SK-N-SH (cell line): ENCODE data around the gene LIME1. TPM values are rescaled to one million over a fixed set of nuclear protein-coding genes. Genes with fewer than 3 reads are reported as not detected.

Source experiments
- CTCF ChIA-PET: fragments of 300-600, 350-600 bp; formaldehyde crosslinking; extraction: SDS; loops from one replicate; lab custom pipeline; 2021; lab: Yijun Ruan, JAX
- POLR2A ChIA-PET: fragments of 350-600 bp; sonication (Branson Sonifier 250); formaldehyde crosslinking; extraction: SDS; loops from one replicate; lab custom pipeline; 2020; ENCODE audit warnings: antibody characterized with exemption, inconsistent platforms; lab: Yijun Ruan, JAX
- DNase-seq: peaks from one replicate; pipeline ENCODE4 v3.0.0; 2012
- H2AFZ ChIP-seq: fragments of 200-600 bp; sonication (generic); 2 replicates; pipeline ENCODE4 v1.8.1; 2016; ENCODE audit warnings: antibody characterized with exemption, mild to moderate bottlenecking, low read depth
- H3F3A ChIP-seq: fragments of 200-600 bp; sonication (generic); replicated peaks from 2 replicates; pipeline ENCODE3; 2016; ENCODE audit warnings: antibody characterized with exemption, mild to moderate bottlenecking; ENCODE audit not compliant: insufficient read depth
- H3K27ac ChIP-seq, 2 experiments: fragments of 200-500 bp in 1 of 2; fragments of 200-600 bp in 1 of 2; sonication (Bioruptor generic) in 1 of 2; sonication (generic), shearing (Covaris generic) in 1 of 2; 2 replicates each; pipeline versions ENCODE4 v1.5.1 to v1.6.1; 2014 to 2016; ENCODE audit warnings: low read depth in 2 of 2, inconsistent platforms in 1 of 2, low read length in 1 of 2, mild to moderate bottlenecking in 1 of 2, mixed read lengths in 1 of 2
- H3K27me3 ChIP-seq: fragments of 200-600 bp; sonication (generic), shearing (Covaris generic); 2 replicates; pipeline ENCODE4 v1.6.1; 2016; ENCODE audit warnings: mixed run types; ENCODE audit not compliant: insufficient read depth
- H3K36me3 ChIP-seq, 2 experiments: fragments of 200-500 bp in 1 of 2; fragments of 200-600 bp in 1 of 2; sonication (Bioruptor generic) in 1 of 2; sonication (generic) in 1 of 2; replicated peaks in 1 of 2; 2 replicates each; pipeline versions ENCODE3 to v1.5.1; 2014 to 2016; ENCODE audit warnings: low read length in 1 of 2, mild to moderate bottlenecking in 1 of 2; ENCODE audit not compliant: insufficient read depth in 2 of 2, control insufficient read depth in 1 of 2
- H3K4me1 ChIP-seq, 2 experiments: fragments of 200-500 bp in 1 of 2; fragments of 200-600 bp in 1 of 2; sonication (Bioruptor generic) in 1 of 2; sonication (generic), shearing (Covaris generic) in 1 of 2; 2 replicates each; pipeline versions ENCODE4 v1.5.1 to v1.6.1; 2014 to 2016; ENCODE audit warnings: low read depth in 1 of 2, low read length in 1 of 2, mixed run types in 1 of 2; ENCODE audit not compliant: insufficient read depth in 2 of 2, control insufficient read depth in 1 of 2
- H3K4me2 ChIP-seq: fragments of 200-600 bp; sonication (generic), shearing (Covaris generic); 2 replicates; pipeline ENCODE4 v1.6.1; 2017; ENCODE audit warnings: mixed run types
- H3K4me3 ChIP-seq, 2 experiments: fragments of 200-500 bp in 1 of 2; fragments of 200-600 bp in 1 of 2; sonication (Bioruptor generic) in 1 of 2; sonication (generic), shearing (Covaris generic) in 1 of 2; 2 replicates each; pipeline versions ENCODE4 v1.5.1 to v1.8.1; 2014 to 2016; ENCODE audit warnings: low read depth in 2 of 2, inconsistent platforms in 1 of 2, low read length in 1 of 2, mild to moderate bottlenecking in 1 of 2, mixed read lengths in 1 of 2, moderate library complexity in 1 of 2
- H3K79me2 ChIP-seq: fragments of 200-600 bp; sonication (generic); 2 replicates; pipeline ENCODE4 v1.8.1; 2017; ENCODE audit warnings: mild to moderate bottlenecking; ENCODE audit not compliant: insufficient read depth
- H3K9ac ChIP-seq: fragments of 200-600 bp; sonication (generic); 2 replicates; pipeline ENCODE4 v1.6.1; 2017; ENCODE audit warnings: mixed run types
- H3K9me2 ChIP-seq: fragments of 200-600 bp; sonication (generic); 2 replicates; pipeline ENCODE4 v1.6.1; 2017; ENCODE audit warnings: mixed run types
- H3K9me3 ChIP-seq: fragments of 200-600 bp; sonication (generic); 2 replicates; pipeline ENCODE4 v1.6.1; 2017; ENCODE audit warnings: mixed run types, mild to moderate bottlenecking, moderate library complexity
- H4K20me1 ChIP-seq: fragments of 200-600 bp; sonication (generic); 2 replicates; pipeline ENCODE4 v1.6.1; 2017; ENCODE audit warnings: mild to moderate bottlenecking, mixed run types; ENCODE audit not compliant: insufficient read depth
- EP300 ChIP-seq, 2 experiments: IDR thresholded peaks; 2 replicates each; pipeline versions ENCODE4 v1.4.0 to v1.6.1; 2012; ENCODE audit warnings: borderline replicate concordance in 1 of 2, low read depth in 1 of 2, low read length in 1 of 2
- FOXM1 ChIP-seq: IDR thresholded peaks from 2 replicates; pipeline ENCODE4 v1.4.0; 2012; ENCODE audit warnings: low read depth, mild to moderate bottlenecking
- NRF1 ChIP-seq: IDR thresholded peaks from 2 replicates; pipeline ENCODE4 v1.6.1; 2012; ENCODE audit warnings: low read depth, mild to moderate bottlenecking, low read length
- PBX3 ChIP-seq: IDR thresholded peaks from 2 replicates; pipeline ENCODE4; 2012
- POLR2AphosphoS5 ChIP-seq: IDR thresholded peaks from 2 replicates; pipeline ENCODE4 v1.6.1; 2012; ENCODE audit warnings: low read depth, low read length
- RAD21 ChIP-seq: IDR thresholded peaks from 2 replicates; pipeline ENCODE4 v1.6.1; 2012; ENCODE audit warnings: mild to moderate bottlenecking, low read length
- RFX5 ChIP-seq: IDR thresholded peaks from 2 replicates; pipeline ENCODE4 v1.6.1; 2012; ENCODE audit warnings: mild to moderate bottlenecking, improper control_type of control experiment, low read length
- SIN3A ChIP-seq: IDR thresholded peaks from 2 replicates; pipeline ENCODE4 v1.6.1; 2012; ENCODE audit warnings: low read depth, mild to moderate bottlenecking, low read length, moderate library complexity, borderline replicate concordance
- TEAD4 ChIP-seq: IDR thresholded peaks from 2 replicates; pipeline ENCODE4 v1.4.0; 2012; ENCODE audit warnings: mild to moderate bottlenecking, borderline replicate concordance; ENCODE audit not compliant: insufficient read depth
- ZBTB33 ChIP-seq: IDR thresholded peaks from 2 replicates; pipeline ENCODE4 v1.4.0; 2012; ENCODE audit warnings: low read depth, borderline replicate concordance
- WGBS: methylation state at CpG from one replicate; pipeline ENCODE4 v1.1.6; 2017; ENCODE audit warnings: low lambda C conversion rate; 5-methylcytosine and 5-hydroxymethylcytosine counted together
- polyA plus RNA-seq, 3 experiments: library from polyadenylated mRNA; depleted of rRNA; stranded (reverse); fragments of >200 nt; gene quantifications; 2 replicates each; pipeline ENCODE4 v1.2.3, GENCODE V29; 2012

Gene LIME1
- polyA plus RNA-seq, 1 of the 3 experiments (the other 2 are of a cell fraction) = 10.9 TPM

DNA sequence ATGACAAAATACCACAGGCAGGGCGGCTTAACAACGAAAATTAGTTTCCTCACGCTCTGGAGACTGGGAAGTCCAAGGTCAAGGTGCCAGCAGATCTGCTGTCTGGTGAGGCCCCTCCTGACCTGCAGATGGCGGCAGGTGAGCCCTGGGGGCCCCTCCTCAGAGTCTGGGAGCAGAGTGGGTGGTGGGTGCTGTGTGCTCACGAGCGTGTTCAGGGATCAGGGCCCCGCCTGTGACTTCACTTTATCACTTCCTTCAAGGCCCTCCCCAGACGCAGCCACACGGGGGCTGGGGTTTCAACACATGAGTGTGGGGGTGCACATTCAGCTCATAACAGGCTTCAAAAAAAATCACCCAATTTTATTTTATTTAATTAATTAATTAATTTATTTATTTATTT, 42.4 kb downstream of the LIME1 start:
- CTCF ChIA-PET = interaction anchor here (1.1 to 1.4 kb wide), 2 partner anchors 25 to 202 kb away, joined by 3 to 4 read pairs; no protein-coding TSS in a partner anchor
- H3K79me2 ChIP-seq = no peaks in the 10 kb centered on the region
- H3K9me3 ChIP-seq = no peaks in the 10 kb centered on the region
- no peak overlapping the region for H2AFZ ChIP-seq
- no peak overlapping the region for H3K9ac ChIP-seq
- no peaks in the 10 kb centered on the region for H4K20me1 ChIP-seq
- TF ChIP-seq RFX5 (no peak), EP300 (IDR thresholded peaks at IDR 0.05; ENCODE audit: borderline replicate concordance in 1 of 2, low read depth in 1 of 2, low read length in 1 of 2) (no peak), RAD21 (no peak), TEAD4 (no peak), PBX3 (no peak), NRF1 (no peak), POLR2AphosphoS5 (no peak), ZBTB33 (no peak)
- H3F3A ChIP-seq = no peaks in the 10 kb centered on the region
- H3K4me2 ChIP-seq = no peak overlapping the region
- 82% methylated on average over 6 of the region's 9 CpGs for WGBS
- no peaks in the 10 kb centered on the region for H3K9me2 ChIP-seq
- no peaks in the 10 kb centered on the region for H3K27me3 ChIP-seq
- no peak overlapping the region for H3K4me3 ChIP-seq
- peaks cover 0 to 5% of the 10 kb centered on the region in 2 experiments; a peak in 1 of 4 replicates for H3K4me1 ChIP-seq
- H3K27ac ChIP-seq = no peak overlapping the region
- DNase-seq = no peak
- no peaks in the 10 kb centered on the region for H3K36me3 ChIP-seq
- POLR2A ChIA-PET = interaction anchor here (1.2 kb wide), 1 partner anchor 86 kb away, joined by 3 read pairs; the partner anchor contains the start of gene TPD52L2

DNA sequence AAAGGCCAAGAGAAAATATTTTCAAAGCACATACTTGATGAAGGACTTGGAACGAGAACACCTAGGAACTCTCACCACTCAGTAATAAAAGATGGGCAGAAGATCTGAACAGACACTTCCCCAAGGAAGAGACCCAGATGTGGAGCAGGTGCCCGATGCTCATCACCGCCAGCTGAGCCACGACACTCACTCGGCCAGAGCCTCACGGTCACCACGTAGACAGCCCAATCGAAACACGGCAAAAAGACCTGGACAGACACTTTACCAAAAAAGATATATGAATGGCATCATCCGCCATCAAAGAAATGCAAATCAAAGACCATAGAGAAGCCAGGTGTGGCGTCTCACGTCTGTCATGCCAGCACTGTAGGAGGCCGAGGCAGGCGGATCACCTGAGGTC, 44.7 kb downstream of the LIME1 start:
- Histone ChIP-seq H3K4me3 (no peak overlapping the region), H3F3A (no peaks in the 10 kb centered on the region), H3K4me2 (no peak overlapping the region), H2AFZ (no peak overlapping the region), H3K4me1 (no peaks in the 10 kb centered on the region), H3K9ac (no peak overlapping the region), H3K79me2 (no peaks in the 10 kb centered on the region), H3K9me3 (no peaks in the 10 kb centered on the region), H3K27me3 (no peaks in the 10 kb centered on the region), H4K20me1 (no peaks in the 10 kb centered on the region), H3K9me2 (no peaks in the 10 kb centered on the region), H3K36me3 (no peaks in the 10 kb centered on the region), H3K27ac (no peak overlapping the region)
- 90% methylated on average over 14 of the region's 14 CpGs for WGBS
- TF ChIP-seq FOXM1 (no peak), NRF1 (no peak), SIN3A (no peak)
- no peak for DNase-seq
- POLR2A ChIA-PET = no interaction called here
- CTCF ChIA-PET = no interaction called here
